Right lobe of liver (tissue), 4 donors: ENCODE data around the gene GALNS.
A peak's percentile ranks its signal among the peaks of the same experiment; 100 is the strongest.

Source experiments
- CTCF ChIP-seq, 4 donors: fragments of 200-600 bp in 3 of 4; fragments of 450-650 bp in 1 of 4; IDR thresholded peaks; one replicate each; pipeline versions ENCODE4 v1.5.1 to v1.8.0; 2016 to 2022; ENCODE audit warnings: antibody characterized with exemption in 4 of 4, mild to moderate bottlenecking in 2 of 4
- POLR2A ChIP-seq: fragments of 450-650 bp; IDR thresholded peaks from one replicate; pipeline ENCODE4 v1.6.1; 2017; ENCODE audit warnings: antibody characterized with exemption, mild to moderate bottlenecking
- donor health status: DM: no; HTN: no; CAD: no.
- donor health status: DM: no; HTN: no; CAD: no.
- donor health status: DM: no; HTN: yes; CAD: no.

- TF ChIP-seq CTCF (IDR thresholded peaks at IDR 0.05) (peak; percentile 35 to 45 (median 38)), POLR2A (no peak)
Observed at GRCh38 chr16:88784074-88784855, 72.5 kb downstream of the GALNS start.
